Breast epithelium (tissue), 4 donors: ENCODE data around the gene ADAMTS8. TPM values are rescaled to one million over a fixed set of nuclear protein-coding genes. Genes with fewer than 3 reads are reported as not detected.

Experiments
- DNase-seq, 2 donors: peaks; one replicate each; pipeline ENCODE4 v3.0.0-alpha.2; 2019; ENCODE audit warnings: low spot score in 2 of 2
- H3K27ac ChIP-seq, 2 donors: fragments of 200-600 bp; sonication (generic) in 1 of 2; one replicate each; pipeline ENCODE4 v1.5.1; 2016 to 2019; ENCODE audit warnings: mild to moderate bottlenecking in 1 of 2
- H3K27me3 ChIP-seq, 2 donors: fragments of 200-600 bp; sonication (generic) in 1 of 2; one replicate each; pipeline versions ENCODE4 v1.5.1 to v1.6.0; 2017 to 2019; ENCODE audit warnings: control low read depth in 1 of 2, mild to moderate bottlenecking in 1 of 2
- H3K36me3 ChIP-seq: fragments of 200-600 bp; one replicate; pipeline ENCODE4 v1.5.1; 2019
- H3K4me1 ChIP-seq, 2 donors: fragments of 200-600 bp; sonication (generic); one replicate each; pipeline ENCODE4 v1.5.1; 2016 to 2019; ENCODE audit warnings: control low read depth in 1 of 2
- H3K4me3 ChIP-seq, 3 donors: fragments of 200-600 bp; sonication (generic); 1 replicate in 2 of 3; 2 replicates in 1 of 3; pipeline ENCODE4 v1.5.1; 2016 to 2019; ENCODE audit warnings: mild to moderate bottlenecking in 3 of 3, moderate library complexity in 2 of 3
- H3K9me3 ChIP-seq, 2 donors: fragments of 200-600 bp; sonication (generic) in 1 of 2; one replicate each; pipeline ENCODE4 v1.5.1; 2016 to 2019; ENCODE audit warnings: control low read depth in 1 of 2
- CTCF ChIP-seq, 3 donors: fragments of 450-650 bp; IDR thresholded peaks; one replicate each; pipeline ENCODE4 v1.5.1; 2016 to 2017; ENCODE audit warnings: antibody characterized with exemption in 3 of 3, mild to moderate bottlenecking in 3 of 3, moderate library complexity in 3 of 3
- POLR2A ChIP-seq: fragments of 450-650 bp; IDR thresholded peaks from one replicate; pipeline ENCODE4 v1.6.1; 2016; ENCODE audit warnings: antibody characterized with exemption, mild to moderate bottlenecking, moderate library complexity
- POLR2AphosphoS5 ChIP-seq, 3 donors: sonication (generic); formaldehyde crosslinking; IDR thresholded peaks; one replicate each; pipeline ENCODE4 v1.6.1; 2017; ENCODE audit warnings: antibody characterized with exemption in 3 of 3
- intact Hi-C: fragments of 100-400 bp; cut with DNase I; formaldehyde crosslinking; loops from one replicate; pipeline ENCODE4 v1.15.1; 2023; ENCODE audit warnings: low total_unique reads
- total RNA-seq, 3 donors: library from RNA; depleted of rRNA; stranded (reverse); fragments of >200 nt; gene quantifications; one replicate each; pipeline ENCODE4 v1.1.0, GENCODE V29; 2016

The ADAMTS8 gene
- total RNA-seq, 3 donors from 2014 or later = 0.32 to 2.0 (median 0.44) TPM

GRCh38 chr11:130472434-130472961 lies 44.1 kb upstream of the ADAMTS8 start:
- TF ChIP-seq POLR2A = no peak
- no peak for TF ChIP-seq CTCF (IDR thresholded peaks at IDR 0.05)
- no peak for TF ChIP-seq POLR2AphosphoS5 (IDR thresholded peaks at IDR 0.05)
- Histone ChIP-seq H3K27ac (no peak overlapping the region), H3K4me1 (peaks cover 0 to 3% of the 10 kb centered on the region in 2 donors), H3K27me3 (no peaks in the 10 kb centered on the region), H3K9me3 (no peaks in the 10 kb centered on the region), H3K4me3 (no peak overlapping the region), H3K36me3 (no peaks in the 10 kb centered on the region)
- DNase-seq = peak in 1 of 2 donors; percentile 2
- intact Hi-C loops = no loop called here

GRCh38 chr11:130471731-130472433 lies 43.5 kb upstream of the ADAMTS8 start:
- H3K27ac ChIP-seq = no peak overlapping the region
- peak in 1 of 2 donors; percentile 7 for DNase-seq
- H3K36me3 ChIP-seq = no peaks in the 10 kb centered on the region
- no peaks in the 10 kb centered on the region for H3K27me3 ChIP-seq
- no peaks in the 10 kb centered on the region for H3K4me1 ChIP-seq
- H3K4me3 ChIP-seq = no peak overlapping the region
- no peak for TF ChIP-seq POLR2A
- TF ChIP-seq POLR2AphosphoS5 (IDR thresholded peaks at IDR 0.05) = no peak
- TF ChIP-seq CTCF (IDR thresholded peaks at IDR 0.05) = no peak
- intact Hi-C loops = no loop called here
- no peaks in the 10 kb centered on the region for H3K9me3 ChIP-seq

- no peaks in the 10 kb centered on the region for H3K9me3 ChIP-seq
- TF ChIP-seq POLR2AphosphoS5 (IDR thresholded peaks at IDR 0.05) (no peak), POLR2A (no peak), CTCF (IDR thresholded peaks at IDR 0.05) (no peak)
- no peak overlapping the region for H3K4me3 ChIP-seq
- H3K36me3 ChIP-seq = no peaks in the 10 kb centered on the region
- no peaks in the 10 kb centered on the region for H3K27me3 ChIP-seq
- DNase-seq = peak in 1 of 2 donors; percentile 13
- H3K4me1 ChIP-seq = no peaks in the 10 kb centered on the region
- no peak overlapping the region for H3K27ac ChIP-seq
- intact Hi-C loops = no loop called here
These were observed 42.7 kb upstream of the ADAMTS8 start for GRCh38 chr11:130470832-130471706.

GRCh38 chr11:130469181-130469580 lies 40.8 kb upstream of the ADAMTS8 start:
- intact Hi-C loops = no loop called here
- no peaks in the 10 kb centered on the region for H3K4me1 ChIP-seq
- no peak overlapping the region for H3K4me3 ChIP-seq
- no peak for DNase-seq
- no peak overlapping the region for H3K27ac ChIP-seq
- H3K9me3 ChIP-seq = no peaks in the 10 kb centered on the region
- H3K27me3 ChIP-seq = no peaks in the 10 kb centered on the region
- no peak for TF ChIP-seq POLR2AphosphoS5 (IDR thresholded peaks at IDR 0.05)
- no peak for TF ChIP-seq POLR2A
- no peak for TF ChIP-seq CTCF (IDR thresholded peaks at IDR 0.05)
- H3K36me3 ChIP-seq = no peaks in the 10 kb centered on the region
